Fibroblast of gingiva (primary cell): Measurements from ENCODE around the gene RASA1.
A peak's percentile ranks its signal among the peaks of the same experiment; 100 is the strongest.

Experiments used
- DNase-seq: peaks from one replicate; pipeline ENCODE4 v3.0.0-alpha.2; 2011; ENCODE audit warnings: low read depth

The RASA1 gene

DNA sequence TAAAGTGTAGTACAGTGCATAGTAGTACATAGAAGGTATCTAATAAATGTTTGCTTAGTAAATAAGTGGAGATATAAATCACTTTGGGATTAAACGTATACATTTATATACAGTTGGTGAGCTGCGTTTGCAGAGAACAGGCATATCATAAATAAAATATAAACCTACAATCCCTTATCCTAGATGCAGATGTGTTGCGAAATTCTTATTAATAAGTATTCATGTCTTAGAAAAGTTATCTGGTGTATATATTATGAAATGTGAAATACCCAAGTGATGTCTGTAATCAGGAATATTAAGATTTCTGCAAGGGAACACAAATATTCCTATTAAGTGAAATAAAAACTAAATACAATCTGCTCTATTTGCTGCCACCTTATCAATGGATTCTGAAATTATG lies 136.2 kb downstream of the RASA1 start:
- no peak for DNase-seq

DNA sequence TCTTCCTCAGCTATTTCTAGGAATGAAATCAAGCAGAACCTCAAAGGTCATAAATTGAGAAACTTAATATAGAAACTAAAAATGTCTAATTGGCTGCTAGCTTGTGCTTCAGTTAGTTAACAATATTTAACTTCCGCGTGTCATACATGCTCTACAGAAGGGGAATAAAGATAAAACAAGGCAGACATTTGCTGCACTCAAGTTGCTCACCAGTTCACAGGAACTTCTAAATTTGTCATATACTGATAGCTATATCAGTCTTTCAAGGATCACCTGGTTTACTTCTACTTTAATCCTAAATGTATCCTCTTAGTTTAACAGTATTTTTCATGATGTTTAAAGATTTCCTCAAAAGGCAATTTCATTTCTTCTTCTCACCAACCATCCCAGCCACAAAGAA lies 136.7 kb downstream of the RASA1 start:
- no peak for DNase-seq

DNA sequence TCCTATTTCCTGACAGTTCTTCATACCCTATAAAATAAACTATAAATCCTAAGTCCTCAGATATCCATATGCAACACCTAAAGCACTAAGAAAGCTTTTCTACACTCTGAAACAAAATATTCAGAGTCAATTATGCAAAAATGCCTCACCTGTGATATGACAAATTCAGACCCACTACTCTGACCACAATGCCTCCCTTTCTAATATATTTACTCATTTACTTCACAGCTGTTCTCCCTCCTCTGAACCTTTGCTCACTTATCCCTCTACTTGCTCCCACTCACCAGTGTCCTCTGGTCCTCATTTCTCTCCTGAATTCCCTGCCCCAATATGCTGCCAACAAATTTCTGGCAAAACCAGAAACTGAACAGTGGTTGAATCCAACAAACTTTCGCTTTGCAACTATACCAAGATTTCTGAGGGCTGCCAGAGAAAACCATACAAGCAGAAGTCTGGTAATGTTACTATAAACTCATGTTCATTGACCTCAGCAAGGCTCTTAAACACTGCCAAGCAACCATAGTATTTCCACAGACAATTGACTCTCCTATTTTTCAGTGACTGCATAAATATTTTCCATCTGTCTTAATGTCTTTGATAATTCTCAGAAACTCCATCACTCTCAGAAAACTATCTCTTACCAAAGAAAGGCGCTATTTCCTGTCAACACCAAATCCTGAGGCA lies 137.9 kb downstream of the RASA1 start:
- peak; percentile 64 for DNase-seq

DNA sequence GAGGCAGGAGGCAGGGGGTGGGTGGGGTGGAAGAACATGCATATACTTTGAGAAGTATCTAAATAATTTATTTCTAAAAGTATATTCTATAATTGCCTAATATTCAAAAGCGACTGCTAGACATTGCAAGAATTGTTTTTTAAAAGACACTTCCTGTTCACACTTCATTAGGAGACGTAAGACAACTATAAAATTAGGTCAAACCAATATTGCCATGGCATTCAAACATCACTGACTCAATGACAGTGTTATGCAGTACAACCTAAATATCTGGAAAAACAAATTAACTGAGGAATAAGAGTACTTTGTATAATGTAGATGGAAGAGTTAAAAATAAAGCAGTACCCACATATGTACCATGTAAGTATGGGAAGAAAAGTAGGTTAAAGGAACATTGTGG lies 140.5 kb downstream of the RASA1 start:
- no peak for DNase-seq

DNA sequence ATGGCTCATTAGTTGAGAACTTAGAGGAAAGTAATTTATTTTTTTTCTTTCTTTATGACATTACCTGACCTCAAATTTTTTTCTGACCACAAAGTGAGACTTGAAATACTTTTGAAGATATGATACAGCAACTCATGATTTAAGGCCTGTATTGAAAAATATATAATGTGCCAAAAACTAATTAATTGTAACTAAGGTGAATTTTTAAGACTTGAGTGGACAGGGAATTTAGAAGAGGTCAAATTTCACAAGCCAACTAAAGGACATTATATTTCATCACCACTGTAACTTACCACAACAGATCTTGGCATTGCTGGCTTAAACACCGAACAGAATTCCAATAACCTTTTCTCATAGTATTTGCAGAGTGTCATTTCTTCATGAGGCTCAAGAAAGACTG lies 143.2 kb downstream of the RASA1 start:
- peak; percentile 87 for DNase-seq

DNA sequence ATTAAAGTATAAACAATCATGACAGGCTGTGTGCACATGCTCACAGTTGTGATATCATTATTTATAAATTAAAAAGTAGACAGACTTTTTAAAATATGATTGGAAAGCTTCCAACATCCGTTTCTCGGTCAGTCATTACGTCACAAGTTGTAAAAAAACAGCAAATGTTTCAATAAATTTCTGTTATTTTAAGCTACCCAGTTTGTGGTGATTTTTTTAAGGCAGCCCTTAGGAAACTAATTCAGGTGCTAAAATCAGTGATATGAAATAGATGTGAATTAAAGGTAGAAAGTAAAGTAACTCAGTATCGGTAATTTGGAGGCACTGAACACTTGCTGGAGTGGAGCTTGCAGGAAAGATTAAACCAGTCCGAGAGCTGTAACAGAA lies 143.9 kb downstream of the RASA1 start:
- no peak for DNase-seq

DNA sequence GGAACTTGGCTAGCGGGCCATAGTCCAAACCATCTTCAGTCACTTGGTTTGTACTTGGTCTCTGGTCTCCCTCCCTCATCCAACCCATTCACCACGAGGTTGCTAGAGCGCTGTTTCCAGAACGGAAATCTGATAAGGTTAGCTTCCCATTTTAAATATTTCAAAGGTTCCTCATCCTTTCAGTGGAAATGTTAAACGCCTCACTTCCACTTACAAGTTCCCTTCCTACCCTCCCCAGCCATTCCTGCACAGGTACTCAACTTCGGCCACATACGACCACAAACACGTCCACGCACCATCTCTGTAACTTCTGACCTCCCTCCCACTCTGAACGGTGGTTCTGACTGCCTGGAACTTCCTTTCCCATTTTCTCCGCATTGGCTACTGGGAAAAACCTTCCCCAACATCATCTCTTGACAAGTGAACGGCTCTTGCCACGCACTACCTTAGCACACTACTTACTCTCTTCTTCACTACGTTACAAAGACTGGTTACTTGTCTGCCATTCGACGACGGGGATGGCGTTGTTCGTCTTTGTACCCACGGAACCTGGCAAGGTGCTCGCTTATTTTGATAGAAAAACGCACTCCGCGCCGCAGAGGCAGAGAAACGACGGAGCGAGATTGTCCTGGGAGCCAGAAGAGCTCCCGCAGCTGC lies 144.4 kb downstream of the RASA1 start:
- peak; percentile 53 for DNase-seq

DNA sequence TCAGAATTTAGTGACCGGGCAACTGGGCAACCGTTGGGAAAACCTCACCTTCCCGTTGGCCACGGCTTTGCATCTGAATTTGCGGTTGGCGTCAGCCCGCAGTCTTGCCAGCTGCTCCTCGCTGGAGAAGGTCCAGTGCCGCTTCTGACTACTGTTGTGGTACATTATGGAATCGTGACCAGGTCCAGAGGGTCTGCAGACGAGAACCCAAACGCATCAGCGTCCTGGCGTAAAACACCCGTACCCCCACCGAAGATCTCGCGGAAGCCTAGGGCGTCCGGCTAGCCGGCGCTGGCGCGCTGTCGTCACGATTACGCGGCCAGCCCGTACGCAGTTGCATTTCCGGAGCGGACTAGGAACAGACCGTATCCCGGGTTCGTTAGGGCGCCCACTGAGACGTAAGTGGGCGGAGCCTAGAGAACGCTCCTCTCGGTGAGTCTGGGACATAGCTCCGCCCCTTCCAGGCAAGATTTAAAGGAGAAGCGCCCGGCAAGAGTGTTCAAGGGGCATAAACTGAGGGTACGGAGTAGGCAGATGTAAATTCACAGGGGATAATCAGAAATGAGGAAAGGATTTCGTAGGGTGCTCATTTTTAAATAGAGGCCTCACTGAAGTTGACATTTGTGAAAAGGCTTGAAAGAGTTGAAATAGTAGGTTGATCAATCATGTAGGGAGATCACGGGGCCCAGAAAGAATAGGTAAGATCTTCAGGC lies 145.1 kb downstream of the RASA1 start, which contains the start of gene CCNH:
CCNH (minus strand) TSS at position 301 of the 713 bp plus-strand sequence; CDS start at position 165, 136 bp downstream.
- peak; percentile 97 for DNase-seq

DNA sequence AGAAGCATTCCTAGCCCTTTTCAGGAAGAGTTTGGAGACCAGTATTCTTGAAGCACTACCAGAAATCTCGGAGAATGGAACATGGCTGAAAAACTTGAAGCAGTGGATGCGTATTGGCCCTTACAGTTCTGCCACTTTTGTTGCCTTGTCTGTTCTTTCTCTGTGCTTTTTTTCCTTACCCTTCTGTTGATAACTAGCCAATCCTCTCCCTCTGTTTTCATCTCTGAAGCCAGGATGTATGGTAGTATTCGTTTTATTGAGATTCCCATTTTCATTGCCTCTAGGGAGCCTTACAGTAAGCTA lies 145.6 kb downstream of the RASA1 start:
- no peak for DNase-seq

DNA sequence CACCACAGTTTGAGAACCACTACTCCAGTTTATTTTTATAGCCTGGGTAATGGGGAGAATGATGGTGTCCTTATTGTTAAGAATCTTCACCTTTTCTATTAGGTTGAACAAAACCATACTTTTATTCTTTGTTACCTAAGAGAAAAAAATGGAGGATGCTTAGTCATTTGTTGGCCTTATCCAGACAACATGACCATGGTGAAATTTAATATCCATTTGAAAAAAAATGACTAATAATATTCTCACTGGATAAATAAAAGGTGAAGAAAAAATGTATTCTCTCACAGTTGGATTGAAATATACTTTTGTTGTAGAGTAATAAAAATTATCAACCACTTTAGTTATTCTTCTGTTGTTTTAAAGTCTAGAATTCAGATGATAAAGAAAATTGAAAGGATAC lies 150.8 kb downstream of the RASA1 start:
- no peak for DNase-seq

DNA sequence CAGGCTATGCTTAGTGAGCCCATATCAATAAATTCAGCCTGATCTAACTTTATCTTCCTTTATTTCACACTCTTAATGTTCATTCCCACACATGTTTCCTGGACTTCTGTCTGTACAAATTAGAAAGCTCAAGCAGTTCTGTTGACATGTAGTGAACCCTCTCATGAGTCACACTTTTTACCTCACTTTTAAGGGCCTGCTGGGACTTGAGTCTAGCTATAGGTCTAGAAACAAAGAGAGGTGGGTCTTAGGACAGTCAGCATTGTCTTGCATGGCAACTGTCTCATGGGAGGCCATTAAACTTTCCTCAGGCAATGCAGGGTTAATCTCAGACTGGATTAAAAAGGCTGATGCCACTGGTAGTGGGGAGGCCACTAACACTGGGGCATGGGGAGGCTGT lies 153.6 kb downstream of the RASA1 start:
- no peak for DNase-seq

DNA sequence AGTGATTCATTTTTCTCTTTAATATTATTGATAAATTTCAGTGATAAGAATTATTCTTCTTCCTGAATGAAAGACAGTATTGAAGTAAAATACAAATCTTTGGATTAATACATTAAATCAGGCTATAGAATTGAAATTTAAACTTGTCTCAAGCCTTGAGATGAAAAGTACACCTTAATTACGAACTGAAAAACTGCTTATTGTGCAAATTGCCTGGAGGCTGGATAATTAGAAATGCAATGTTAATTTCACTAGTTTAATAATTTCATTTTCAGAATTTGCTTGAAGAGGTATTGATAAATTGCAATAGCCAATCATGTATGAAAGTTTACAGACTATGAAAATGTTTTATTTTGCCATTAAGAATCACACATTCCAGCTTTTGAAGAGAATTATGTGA lies 156.1 kb downstream of the RASA1 start:
- no peak for DNase-seq

DNA sequence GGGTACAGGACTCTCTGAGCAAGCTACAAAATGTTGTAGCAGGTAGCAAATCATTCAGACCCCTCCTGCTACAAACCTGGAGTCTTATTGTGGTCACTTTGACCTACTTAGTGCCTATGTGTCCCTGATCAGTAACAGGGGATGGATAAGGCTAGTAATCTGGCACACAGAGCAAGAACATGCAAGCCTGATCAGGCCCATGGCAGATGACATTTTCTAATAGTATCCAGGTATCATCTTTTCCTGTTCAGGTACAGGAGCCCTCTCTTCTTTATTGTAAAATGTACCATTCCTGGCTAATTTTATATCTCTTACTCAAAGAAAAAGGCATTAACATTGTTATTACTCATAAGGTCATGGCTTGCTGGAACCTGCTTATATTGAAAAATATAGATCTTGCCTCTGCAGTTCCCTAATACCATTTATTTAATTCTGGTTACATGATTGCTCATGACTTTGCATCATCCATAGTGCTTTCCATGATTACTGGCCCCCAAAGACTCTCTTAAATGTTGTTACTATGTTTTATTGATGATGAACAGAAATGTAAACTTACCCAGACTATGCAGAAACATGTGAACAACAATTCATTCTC lies 163.3 kb downstream of the RASA1 start:
- DNase-seq: no peak

DNA sequence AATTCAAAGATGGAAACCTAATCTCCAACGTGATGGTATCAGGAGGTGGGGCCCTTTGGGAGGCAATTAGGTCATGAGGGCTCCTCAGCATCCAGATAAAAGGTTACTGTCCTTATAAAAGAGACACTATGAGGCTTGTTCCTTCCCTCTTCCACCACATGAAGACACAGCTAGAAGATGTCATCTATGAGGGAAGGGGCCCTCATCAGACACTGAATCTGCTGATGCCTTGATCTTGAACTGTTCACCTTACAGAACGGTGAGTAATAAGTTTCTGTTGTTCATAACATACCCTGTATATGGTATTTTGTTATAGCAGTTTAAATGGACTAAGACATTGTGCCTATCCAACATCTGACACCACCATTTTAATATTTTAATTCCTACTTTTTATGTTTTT lies 164.8 kb downstream of the RASA1 start:
- DNase-seq: no peak

DNA sequence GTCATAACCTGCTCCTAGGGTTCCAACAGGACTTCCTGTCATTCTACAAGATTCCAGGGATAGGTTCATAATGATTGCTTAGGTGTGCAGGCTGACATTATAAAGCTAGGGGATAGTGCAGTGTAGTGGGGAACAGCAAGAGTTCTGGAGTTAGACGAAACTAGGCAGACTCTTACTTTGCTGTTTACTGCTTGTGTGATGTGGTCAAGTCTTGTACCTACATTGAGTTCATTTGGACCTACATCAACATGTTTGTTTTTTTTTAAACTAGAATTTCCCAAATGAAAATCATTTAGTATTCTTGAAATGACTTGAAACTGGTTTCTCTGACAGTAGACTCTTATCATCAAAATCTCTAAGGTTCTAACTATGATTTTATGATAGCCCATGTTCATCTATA lies 166.3 kb downstream of the RASA1 start:
- DNase-seq: no peak

DNA sequence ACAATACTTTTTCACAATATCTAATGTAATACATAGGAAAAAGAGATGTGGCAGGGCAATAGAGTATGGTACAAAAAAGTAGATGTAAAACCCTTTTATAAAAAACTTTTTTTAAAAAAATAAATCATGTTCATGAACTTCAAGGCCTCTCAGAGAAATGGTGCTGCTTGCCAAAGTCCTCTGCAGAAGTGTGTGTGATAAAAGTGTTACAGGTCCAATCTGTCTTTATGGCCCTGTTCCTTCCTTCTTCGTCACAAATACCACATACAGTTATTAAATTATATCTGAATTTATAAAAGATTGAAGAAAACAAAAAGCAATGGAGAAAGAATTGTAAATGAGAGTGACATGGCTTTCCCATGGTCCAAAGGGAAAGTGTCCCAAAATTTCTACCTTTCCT lies 166.8 kb downstream of the RASA1 start:
- DNase-seq: no peak

DNA sequence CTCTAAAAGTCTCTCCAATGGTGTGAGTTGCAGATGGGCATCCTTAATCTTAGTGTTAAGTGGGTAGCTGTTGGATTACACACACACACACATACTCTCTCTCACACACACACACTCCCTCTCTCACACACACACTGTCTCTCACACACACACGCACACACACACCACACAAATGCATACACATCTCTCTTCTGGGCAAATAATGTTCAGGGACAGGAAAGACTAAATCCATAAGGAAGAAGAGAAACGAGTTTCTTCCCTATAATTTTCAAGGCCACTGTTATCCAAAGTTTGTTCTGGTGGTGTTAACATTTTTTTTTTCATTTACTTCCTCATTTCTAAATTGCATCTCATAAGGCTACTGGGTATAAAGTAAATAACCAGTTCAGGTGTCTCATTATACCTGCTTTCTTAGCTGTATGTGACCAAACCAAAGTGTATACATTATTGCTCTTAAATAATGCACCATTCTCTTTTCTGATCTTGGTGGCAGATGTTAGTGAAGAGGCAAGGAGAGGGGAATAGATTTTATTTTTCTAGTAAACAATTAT lies 167.5 kb downstream of the RASA1 start:
- DNase-seq: no peak

DNA sequence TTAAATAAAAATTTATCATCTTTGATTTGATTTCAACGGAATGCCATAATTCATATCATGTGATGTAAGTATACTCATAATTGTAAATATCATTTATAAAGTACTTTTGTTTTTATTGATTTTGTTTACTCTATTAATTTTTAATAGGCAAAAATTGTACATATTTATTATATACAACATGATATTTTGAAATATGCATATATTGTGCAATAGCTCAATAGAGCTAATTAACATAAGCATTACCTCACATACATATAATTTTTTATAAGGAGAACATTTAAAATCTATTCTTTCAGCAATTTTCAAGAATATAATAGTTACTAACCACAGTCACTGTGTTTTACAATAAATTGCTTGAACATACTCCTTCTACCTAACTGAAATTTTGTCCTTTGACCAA lies 170.0 kb downstream of the RASA1 start:
- DNase-seq: no peak

DNA sequence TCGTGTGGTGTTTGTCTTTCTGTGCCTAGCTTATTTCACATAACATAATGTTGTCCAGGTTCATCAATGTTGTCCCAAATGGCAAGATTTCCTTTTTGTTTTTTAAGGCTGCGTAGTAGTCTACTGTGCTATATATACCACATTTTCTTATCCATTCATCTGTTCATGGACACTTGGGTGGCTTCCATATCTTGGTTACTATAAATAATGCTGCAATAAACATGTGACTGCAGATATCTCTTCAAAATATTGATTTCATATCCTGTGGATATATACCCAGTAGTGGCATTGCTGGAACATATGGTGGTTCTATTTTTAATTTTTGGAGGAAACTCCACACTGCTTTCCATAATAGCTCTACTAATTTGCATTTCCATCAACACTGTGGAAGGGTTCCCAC lies 170.5 kb downstream of the RASA1 start:
- no peak for DNase-seq
